Endodermal cell (in vitro differentiated cells): ENCODE data around the gene PIP5K1B. TPM values are rescaled to one million over a fixed set of nuclear protein-coding genes. Genes with fewer than 3 reads are reported as not detected.

Source experiments
- DNase-seq: peaks from one replicate; pipeline ENCODE4 v3.0.0-alpha.2; 2017
- H3K27ac ChIP-seq: 2 replicates; pipeline ENCODE4 v1.5.1; 2013; ENCODE audit warnings: mild to moderate bottlenecking, low read depth, low read length, moderate library complexity
- H3K27me3 ChIP-seq: 2 replicates; pipeline ENCODE4 v1.6.1; 2013; ENCODE audit warnings: mild to moderate bottlenecking, low read length, moderate library complexity; ENCODE audit not compliant: insufficient read depth, control insufficient read depth, poor library complexity, severe bottlenecking
- H3K36me3 ChIP-seq: 2 replicates; pipeline ENCODE4 v1.7.0; 2013; ENCODE audit warnings: mild to moderate bottlenecking, low read length, moderate library complexity; ENCODE audit not compliant: control insufficient read depth, insufficient read depth
- H3K4me1 ChIP-seq: one replicate; pipeline ENCODE4 v1.7.0; 2013; ENCODE audit warnings: low read length; ENCODE audit not compliant: control insufficient read depth, insufficient read depth
- H3K4me3 ChIP-seq: 2 replicates; pipeline ENCODE4 v1.5.1; 2013; ENCODE audit warnings: mild to moderate bottlenecking, low read length, moderate library complexity
- H3K9ac ChIP-seq: 2 replicates; pipeline ENCODE4 v1.6.1; 2013; ENCODE audit warnings: mild to moderate bottlenecking, low read length, moderate library complexity; ENCODE audit not compliant: poor library complexity, severe bottlenecking; ENCODE audit errors: extremely low read depth
- H3K9me3 ChIP-seq: 2 replicates; pipeline ENCODE4 v1.6.1; 2013; ENCODE audit warnings: mild to moderate bottlenecking, low read length, moderate library complexity; ENCODE audit not compliant: control insufficient read depth
- H3K27ac Mint-ChIP-seq: 2 replicates; pipeline ENCODE4 v1.8.0; 2020; ENCODE audit warnings: mixed read lengths
- H3K27me3 Mint-ChIP-seq: 2 replicates; pipeline ENCODE4 v1.8.0; 2021; ENCODE audit warnings: mild to moderate bottlenecking, mixed read lengths; ENCODE audit not compliant: insufficient read depth
- H3K36me3 Mint-ChIP-seq: 2 replicates; pipeline ENCODE4 v1.8.0; 2020; ENCODE audit warnings: low read depth, mixed read lengths
- H3K4me1 Mint-ChIP-seq: 2 replicates; pipeline ENCODE4 v1.8.0; 2020; ENCODE audit warnings: mixed read lengths
- H3K4me3 Mint-ChIP-seq: 2 replicates; pipeline ENCODE4 v1.8.0; 2020; ENCODE audit warnings: mild to moderate bottlenecking, moderate library complexity, mixed read lengths
- H3K9me3 Mint-ChIP-seq: 2 replicates; pipeline ENCODE4 v1.8.0; 2020; ENCODE audit warnings: mild to moderate bottlenecking, mixed read lengths
- whole genome bisulfite sequencing, 2 experiments: methylation state at CpG; one replicate each; pipeline versions ENCODE4 v1.1.5 to v1.1.7; 2013; ENCODE audit warnings: missing lambda C conversion rate in 2 of 2, mixed read lengths in 1 of 2; ENCODE audit not compliant: insufficient coverage in 1 of 2, insufficient read length in 1 of 2; 5-methylcytosine and 5-hydroxymethylcytosine counted together
- total RNA-seq, 2 donors: library from RNA; stranded (reverse); fragmentation: NEBNext Ultra II Directional in 1 of 2; extraction: Animal tissue kit (Norgen Biotek cat#: 25700) in 1 of 2; gene quantifications; 2 replicates in 1 of 2; 3 replicates in 1 of 2; pipeline ENCODE4 v1.2.1, GENCODE V29; 2021
- TF ChIP-seq, protein P1 (sequence below): fragments of 200-600 bp; sonication (generic); conservative IDR thresholded peaks from 2 replicates; pipeline ENCODE4 v1.5.0; 2021; ENCODE audit warnings: antibody characterized with exemption, mild to moderate bottlenecking

Gene PIP5K1B
- total RNA-seq, 2 donors from 2014 or later, result 8.5 to 10.2 TPM

DNA sequence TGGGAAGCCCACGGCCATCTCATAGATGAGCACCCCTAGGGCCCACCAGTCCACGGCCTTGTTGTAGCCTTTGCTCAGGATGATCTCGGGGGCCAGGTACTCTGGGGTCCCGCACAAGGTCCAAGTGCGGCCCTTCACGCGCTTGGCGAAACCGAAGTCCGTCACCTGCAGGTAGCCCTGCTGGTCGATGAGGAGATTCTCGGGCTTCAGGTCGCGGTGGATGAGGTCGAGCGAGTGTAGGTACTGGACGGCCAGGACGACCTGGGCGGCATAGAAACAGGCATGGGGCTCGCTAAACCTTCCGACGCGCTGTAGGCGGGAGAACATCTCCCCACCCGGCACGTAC is 308.3 kb downstream of the PIP5K1B start:
- Histone ChIP-seq H3K9me3 (no peaks in the 10 kb centered on the region), H3K9ac (no peak overlapping the region), H3K4me3 (no peak overlapping the region), H3K27me3 (no peaks in the 10 kb centered on the region), H3K4me1 (no peaks in the 10 kb centered on the region), H3K36me3 (peaks cover 10% of the 10 kb centered on the region), H3K27ac (no peak overlapping the region)
- WGBS, 2 experiments, result 98% methylated on average over 25 to 26 of the region's 26 CpGs
- H3K27ac Mint-ChIP-seq, result no peak overlapping the region
- no peaks in the 10 kb centered on the region for H3K36me3 Mint-ChIP-seq
- H3K9me3 Mint-ChIP-seq, result peaks cover 9% of the 10 kb centered on the region
- H3K4me3 Mint-ChIP-seq, result no peak overlapping the region
- no peaks in the 10 kb centered on the region for H3K27me3 Mint-ChIP-seq
- DNase-seq, result no peak
- peaks cover 13% of the 10 kb centered on the region for H3K4me1 Mint-ChIP-seq
- TF ChIP-seq, protein P1, sequence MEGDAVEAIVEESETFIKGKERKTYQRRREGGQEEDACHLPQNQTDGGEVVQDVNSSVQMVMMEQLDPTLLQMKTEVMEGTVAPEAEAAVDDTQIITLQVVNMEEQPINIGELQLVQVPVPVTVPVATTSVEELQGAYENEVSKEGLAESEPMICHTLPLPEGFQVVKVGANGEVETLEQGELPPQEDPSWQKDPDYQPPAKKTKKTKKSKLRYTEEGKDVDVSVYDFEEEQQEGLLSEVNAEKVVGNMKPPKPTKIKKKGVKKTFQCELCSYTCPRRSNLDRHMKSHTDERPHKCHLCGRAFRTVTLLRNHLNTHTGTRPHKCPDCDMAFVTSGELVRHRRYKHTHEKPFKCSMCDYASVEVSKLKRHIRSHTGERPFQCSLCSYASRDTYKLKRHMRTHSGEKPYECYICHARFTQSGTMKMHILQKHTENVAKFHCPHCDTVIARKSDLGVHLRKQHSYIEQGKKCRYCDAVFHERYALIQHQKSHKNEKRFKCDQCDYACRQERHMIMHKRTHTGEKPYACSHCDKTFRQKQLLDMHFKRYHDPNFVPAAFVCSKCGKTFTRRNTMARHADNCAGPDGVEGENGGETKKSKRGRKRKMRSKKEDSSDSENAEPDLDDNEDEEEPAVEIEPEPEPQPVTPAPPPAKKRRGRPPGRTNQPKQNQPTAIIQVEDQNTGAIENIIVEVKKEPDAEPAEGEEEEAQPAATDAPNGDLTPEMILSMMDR, result no peak

DNA sequence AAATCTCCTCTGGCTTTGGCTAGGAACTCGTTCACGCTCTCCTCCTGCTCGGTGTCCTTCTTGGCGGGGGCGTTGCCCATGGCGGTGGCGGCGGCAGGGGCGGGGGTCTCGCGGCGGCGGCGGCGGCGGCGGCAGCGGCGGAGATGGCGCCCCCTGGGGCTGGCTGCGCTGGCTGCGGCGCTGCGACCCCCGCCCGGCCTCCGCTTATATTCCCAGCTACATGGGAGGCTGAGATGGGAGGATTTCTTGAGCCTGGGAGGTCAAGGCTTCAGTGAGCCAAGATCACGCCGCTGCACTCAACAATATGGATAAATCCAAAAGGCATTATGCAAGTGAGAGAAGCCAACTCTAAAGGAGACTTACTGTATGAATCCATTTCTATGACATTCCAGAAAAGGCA is 309.0 kb downstream of the PIP5K1B start, which contains the start of gene PRKACG:
TSS of gene PRKACG (minus strand) at position 101 of the 400 bp plus-strand sequence. CDS start at position 80, 21 bp downstream.
- Mint-ChIP-seq H3K27me3 (no peaks in the 10 kb centered on the region), H3K4me3 (no peak within 1 kb of the TSS), H3K9me3 (peaks cover 9% of the 10 kb centered on the region), H3K4me1 (peaks cover 13% of the 10 kb centered on the region), H3K36me3 (no peaks in the 10 kb centered on the region), H3K27ac (no peak within 1 kb of the TSS)
- Histone ChIP-seq H3K9ac (no peak within 1 kb of the TSS), H3K27me3 (no peaks in the 10 kb centered on the region), H3K9me3 (no peaks in the 10 kb centered on the region), H3K4me3 (no peak within 1 kb of the TSS), H3K27ac (no peak within 1 kb of the TSS), H3K36me3 (peaks cover 4% of the 10 kb centered on the region), H3K4me1 (no peaks in the 10 kb centered on the region)
- no peak for DNase-seq
- TF ChIP-seq, protein P1, result no peak
- 95 to 99% methylated on average over 11 to 29 of the region's 29 CpGs for WGBS, 2 experiments

DNA sequence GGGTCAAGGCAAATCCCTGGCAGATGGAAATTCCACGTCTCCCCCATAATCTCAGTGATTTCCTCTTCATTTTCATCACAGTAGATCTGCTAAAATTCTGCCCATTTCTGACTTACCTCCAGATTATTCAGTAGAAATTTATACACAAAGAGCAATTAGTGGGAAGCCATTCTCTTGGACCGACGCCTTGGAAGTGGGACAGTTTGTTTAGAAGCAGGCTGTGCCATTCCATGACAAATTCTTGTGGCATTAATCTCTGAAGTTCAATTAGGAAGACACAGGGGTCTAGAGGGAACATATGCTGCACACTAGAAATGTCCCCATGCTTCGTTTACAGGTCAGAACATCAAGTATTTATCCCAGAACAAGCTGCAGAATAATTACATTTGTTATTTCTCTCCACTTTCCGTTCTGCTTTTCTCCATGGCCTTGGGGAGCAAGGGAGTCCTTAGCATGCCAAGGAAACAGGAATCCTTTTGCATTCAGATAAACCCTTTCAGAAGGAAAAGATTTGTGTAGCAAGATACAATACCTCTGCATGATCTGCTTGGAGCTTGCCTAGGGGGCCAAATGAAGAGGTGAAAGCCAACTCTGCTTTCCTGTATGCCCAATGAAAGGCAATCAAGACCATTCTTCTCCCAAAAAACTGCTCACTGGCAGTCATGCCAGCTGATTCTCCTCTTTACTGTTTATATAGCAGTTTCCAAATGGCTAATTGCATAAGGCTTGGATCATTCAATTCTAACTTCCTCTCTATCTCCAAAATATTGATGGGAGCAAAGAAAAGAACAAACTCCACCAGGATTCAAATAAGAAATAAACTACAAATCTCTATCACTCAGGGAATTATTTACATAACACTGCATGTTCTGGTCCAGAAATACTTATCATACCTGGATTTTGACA is 311.4 kb downstream of the PIP5K1B start:
- H3K4me3 ChIP-seq, result no peak overlapping the region
- no peak for DNase-seq
- Mint-ChIP-seq H3K27me3 (no peaks in the 10 kb centered on the region), H3K4me3 (no peak overlapping the region), H3K27ac (no peak overlapping the region), H3K9me3 (peaks cover 9% of the 10 kb centered on the region), H3K4me1 (peaks cover 13% of the 10 kb centered on the region), H3K36me3 (no peaks in the 10 kb centered on the region)
- H3K9ac ChIP-seq, result no peak overlapping the region
- H3K27ac ChIP-seq, result no peak overlapping the region
- no peaks in the 10 kb centered on the region for H3K36me3 ChIP-seq
- H3K27me3 ChIP-seq, result no peaks in the 10 kb centered on the region
- 71 to 84% methylated on average over 5 of the region's 5 CpGs for WGBS, 2 experiments
- H3K4me1 ChIP-seq, result no peaks in the 10 kb centered on the region
- TF ChIP-seq, protein P1, result no peak
- H3K9me3 ChIP-seq, result no peaks in the 10 kb centered on the region
